Epithelial cell of proximal tubule (primary cell): ENCODE measurements around the gene DTNB. TPM values are rescaled to one million over a fixed set of nuclear protein-coding genes. Genes with fewer than 3 reads are reported as not detected.

Experiments used
- DNase-seq: peaks from one replicate; pipeline ENCODE4 v3.0.0-alpha.2; 2011; ENCODE audit warnings: low read depth
- H3K4me3 ChIP-seq: 2 replicates; pipeline ENCODE4 v1.5.1; 2011; ENCODE audit warnings: low read depth, mild to moderate bottlenecking, low read length
- CTCF ChIP-seq: conservative IDR thresholded peaks from 2 replicates; pipeline ENCODE4 v1.5.1; 2012; ENCODE audit warnings: low read depth, mild to moderate bottlenecking, low read length
- total RNA-seq: library from RNA; depleted of rRNA; stranded (reverse); fragments of >200 nt; gene quantifications from 2 replicates; pipeline ENCODE4 v1.2.3, GENCODE V29; 2015

DTNB gene
- total RNA-seq, 1 donor from 2014 or later, result 4.8 TPM

GRCh38 chr2:25497918-25498407 lies 175.4 kb downstream of the DTNB start:
- no peak overlapping the region for H3K4me3 ChIP-seq
- TF ChIP-seq CTCF, result no peak
- no peak for DNase-seq

DNA sequence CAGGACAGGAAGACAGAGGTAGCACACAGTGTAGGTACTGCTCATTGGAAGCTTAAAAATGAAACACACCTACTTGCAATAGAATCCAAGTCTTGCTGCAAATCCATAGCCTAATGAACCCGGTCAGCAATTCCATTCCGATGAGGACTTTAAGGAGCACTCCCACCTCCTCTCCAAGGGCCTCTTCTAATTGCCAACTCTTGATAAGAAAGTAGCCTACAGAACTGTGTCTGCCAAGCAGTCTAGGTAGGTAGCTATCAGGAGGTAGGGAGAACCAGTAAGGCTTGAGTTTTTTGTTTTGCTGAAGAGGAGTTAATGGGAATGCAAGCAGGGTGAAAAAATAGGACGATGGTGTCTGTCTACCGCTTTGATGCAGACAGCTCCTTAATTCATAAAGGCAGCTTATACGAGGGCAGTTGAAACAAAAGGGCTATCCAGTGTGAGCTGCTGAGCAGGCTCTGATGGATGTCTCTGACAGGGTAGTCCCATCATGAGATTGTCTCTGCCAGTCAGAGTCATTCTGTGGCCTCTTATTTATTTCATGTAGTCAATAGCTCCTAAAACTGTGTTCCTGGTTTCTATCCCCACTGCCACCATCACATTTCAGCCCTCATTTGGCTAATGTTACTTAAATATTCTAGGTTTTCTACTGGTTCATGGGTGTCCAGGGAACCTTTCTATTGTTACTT lies 176.0 kb downstream of the DTNB start:
- H3K4me3 ChIP-seq, result no peak overlapping the region
- no peak for TF ChIP-seq CTCF

GRCh38 chr2:25494616-25495015 lies 178.8 kb downstream of the DTNB start:
- H3K4me3 ChIP-seq, result no peak overlapping the region
- TF ChIP-seq CTCF, result no peak
- DNase-seq, result no peak

More for the DNA sequence above, 176.0 kb downstream of the DTNB start:
- DNase-seq, result no peak

DNA sequence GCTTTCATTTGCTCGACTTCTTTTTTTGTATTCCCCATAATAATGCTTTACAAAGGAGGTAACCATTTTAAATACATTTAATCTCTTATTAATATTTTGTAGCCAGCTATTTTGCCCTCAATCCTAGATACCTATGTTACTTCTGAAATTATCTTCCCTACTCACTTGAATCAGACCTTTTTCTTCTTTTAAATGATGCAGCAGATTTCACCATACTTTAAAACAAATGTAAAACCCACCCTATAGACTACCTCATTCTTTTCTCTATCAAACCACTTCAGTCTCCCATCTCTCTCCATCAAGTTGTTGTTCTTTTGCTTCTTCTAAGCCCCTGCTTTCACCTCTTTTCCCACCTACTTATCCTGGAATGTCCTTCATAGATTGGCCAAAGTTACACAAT lies 180.2 kb downstream of the DTNB start:
- no peak for DNase-seq
- no peak for TF ChIP-seq CTCF
- no peak overlapping the region for H3K4me3 ChIP-seq

GRCh38 chr2:25492726-25493125 lies 180.7 kb downstream of the DTNB start:
- DNase-seq, result no peak

GRCh38 chr2:25491966-25492532 lies 181.3 kb downstream of the DTNB start:
- no peak for DNase-seq
- TF ChIP-seq CTCF, result no peak
- H3K4me3 ChIP-seq, result no peak overlapping the region

More at GRCh38 chr2:25492726-25493125, 180.7 kb downstream of the DTNB start:
- no peak for TF ChIP-seq CTCF
- no peak overlapping the region for H3K4me3 ChIP-seq
